Frontal cortex (tissue), 4 donors: ENCODE results near the gene NETO1. TPM values are rescaled to one million over a fixed set of nuclear protein-coding genes. Genes with fewer than 3 reads are reported as not detected.

Experiments
- DNase-seq, 2 donors: peaks; one replicate each; pipeline ENCODE4 v3.0.0; 2012; ENCODE audit warnings: low spot score in 2 of 2
- FAIRE-seq: peaks from 2 replicates; lab custom pipeline; 2012; peaks lifted over from hg19 to GRCh38; lab: Jason Lieb, UNC
- total RNA-seq: library from RNA; depleted of rRNA; stranded (reverse); fragments of >200 nt; gene quantifications from one replicate; pipeline ENCODE4 v1.2.3, GENCODE V29; 2014
- donor health status: control.
- donor health status: control.
- donor health status: control.

Gene NETO1
- total RNA-seq, 1 donor from 2014 or later: 44.4 TPM

GRCh38 chr18:72846736-72847533, 20.9 kb downstream of the NETO1 start:
- FAIRE-seq: no peak
- DNase-seq: no peak

- FAIRE-seq (no peak), DNase-seq (no peak)
These were observed 24.0 kb downstream of the NETO1 start for GRCh38 chr18:72843743-72844142.

DNA sequence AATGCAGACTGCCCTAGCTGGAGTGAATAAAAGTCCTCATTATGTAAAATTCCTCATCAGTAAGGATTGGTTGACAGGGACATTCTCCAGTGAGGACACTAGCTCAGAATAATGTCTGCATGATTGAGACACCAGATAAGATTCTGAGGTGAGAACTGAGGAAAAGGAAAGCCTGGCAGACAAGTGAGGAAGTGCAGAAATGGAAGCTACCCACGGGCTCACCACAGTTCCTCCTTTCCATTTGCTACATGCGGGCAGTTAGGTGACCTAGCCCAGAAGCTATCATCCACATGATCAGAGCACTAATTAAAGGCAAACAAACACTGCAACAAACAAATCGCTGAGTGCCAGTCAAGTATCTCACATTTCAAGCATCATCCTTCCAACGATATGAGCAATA, 27.7 kb downstream of the NETO1 start:
- DNase-seq (no peak), FAIRE-seq (no peak)

GRCh38 chr18:72834731-72835130, 33.1 kb downstream of the NETO1 start:
- peak; percentile 75 for FAIRE-seq

GRCh38 chr18:72833471-72833870, 34.3 kb downstream of the NETO1 start:
- FAIRE-seq: no peak
- no peak for DNase-seq

More at GRCh38 chr18:72834731-72835130, 33.1 kb downstream of the NETO1 start:
- no peak for DNase-seq

DNA sequence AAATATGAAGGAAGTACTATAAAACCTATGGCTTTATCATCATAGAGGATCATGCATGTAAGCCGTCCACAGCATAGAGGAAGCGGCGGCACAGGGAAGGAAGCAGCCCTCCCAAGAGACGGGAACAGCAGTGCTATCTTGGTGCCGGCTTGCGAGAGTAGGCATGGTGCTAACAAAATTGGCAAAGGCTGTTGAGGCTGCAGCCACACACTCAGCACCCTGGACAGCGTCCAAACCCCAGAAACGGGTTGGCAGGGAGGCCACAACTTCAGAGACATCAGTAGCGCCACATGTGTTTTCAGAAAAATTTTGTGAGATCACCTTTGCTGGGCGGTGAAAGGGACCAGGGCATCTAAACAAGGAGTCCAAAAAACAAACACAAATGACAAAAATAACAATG, 37.7 kb downstream of the NETO1 start:
- FAIRE-seq (no peak), DNase-seq (no peak)

DNA sequence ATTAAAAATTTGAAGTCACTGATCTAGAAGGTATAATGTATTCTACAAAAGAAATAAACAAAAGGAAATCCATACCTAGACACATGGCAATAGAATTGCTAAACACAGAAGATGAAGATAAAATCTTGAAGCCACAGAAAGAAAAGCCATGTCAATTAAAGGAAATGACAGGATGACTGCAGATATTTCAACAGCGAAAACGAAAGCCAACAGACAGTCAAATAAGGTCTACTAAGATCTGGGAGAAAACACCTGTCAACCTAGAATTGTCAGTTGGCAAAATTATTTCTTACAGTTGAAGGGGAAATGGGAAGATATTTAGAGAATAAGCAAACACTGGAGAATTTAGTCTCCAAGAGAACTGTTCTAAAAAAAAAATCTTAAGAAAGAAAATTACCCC, 39.2 kb downstream of the NETO1 start:
- FAIRE-seq: no peak
- no peak for DNase-seq

DNA sequence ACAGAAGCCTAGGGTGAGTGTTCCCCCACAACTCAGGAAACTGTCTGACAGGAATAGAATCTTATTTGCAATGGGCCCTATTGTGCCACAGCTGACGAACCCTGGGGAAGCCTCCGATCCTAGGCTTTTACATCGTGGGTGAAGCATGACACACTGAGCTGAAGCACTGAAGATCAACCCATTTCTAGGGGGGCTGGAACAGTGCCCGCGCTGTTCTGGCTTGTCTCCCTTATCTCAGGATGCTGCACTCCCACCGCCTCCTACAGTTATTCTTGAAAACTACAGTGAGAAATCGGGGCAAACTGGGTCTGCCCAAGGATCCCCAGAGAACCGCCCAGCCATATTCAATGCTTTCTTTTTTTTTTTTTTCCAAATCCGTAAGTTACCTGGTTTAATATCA, 41.1 kb downstream of the NETO1 start:
- no peak for FAIRE-seq
- no peak for DNase-seq

- no peak for FAIRE-seq
- no peak for DNase-seq
These were observed 44.4 kb downstream of the NETO1 start for GRCh38 chr18:72823345-72823744.

DNA sequence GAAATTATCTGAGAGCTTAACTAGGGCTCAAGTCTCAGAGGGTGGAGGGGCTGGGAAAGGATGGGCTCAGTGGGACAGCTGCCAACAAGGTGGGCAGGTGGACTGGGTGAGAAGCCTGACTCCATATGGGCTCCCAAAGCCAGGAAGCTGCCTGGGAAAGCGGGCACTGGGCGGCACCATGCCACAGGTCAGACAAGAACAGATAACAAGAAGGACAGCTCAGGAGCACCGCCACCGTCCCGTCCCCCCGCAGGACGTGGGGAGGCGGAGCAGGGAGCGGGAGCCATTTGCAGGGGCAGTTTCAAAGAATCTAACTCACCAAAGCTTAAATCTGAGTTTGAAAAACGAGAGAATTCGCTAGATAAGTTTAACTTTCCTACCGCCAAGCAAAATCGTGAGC, 45.6 kb downstream of the NETO1 start:
- DNase-seq: no peak
- FAIRE-seq: no peak

- FAIRE-seq: no peak
- no peak for DNase-seq
These were observed 47.2 kb downstream of the NETO1 start for GRCh38 chr18:72820571-72820970.

DNA sequence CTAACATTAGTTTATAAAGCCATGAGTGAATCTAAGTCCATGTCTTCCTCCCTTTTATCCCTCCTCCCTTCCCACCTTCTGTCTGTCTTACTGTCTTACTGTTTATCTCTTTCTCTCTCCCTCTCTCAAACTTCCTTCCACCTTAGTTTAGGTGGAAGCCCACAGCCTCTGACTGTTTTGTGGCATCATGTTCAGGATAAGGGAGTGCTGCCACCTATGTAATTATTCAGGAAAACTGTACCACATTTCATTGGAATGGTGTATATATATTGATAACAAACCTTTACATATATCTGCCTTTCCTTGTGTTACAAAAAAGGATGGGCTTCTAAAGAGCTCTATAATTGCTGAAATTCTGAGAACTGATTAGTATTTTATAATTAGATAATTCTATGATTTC, 48.7 kb downstream of the NETO1 start:
- FAIRE-seq (no peak), DNase-seq (no peak)

- FAIRE-seq: no peak
- DNase-seq: no peak
These were observed 56.7 kb downstream of the NETO1 start for GRCh38 chr18:72811047-72811446.

DNA sequence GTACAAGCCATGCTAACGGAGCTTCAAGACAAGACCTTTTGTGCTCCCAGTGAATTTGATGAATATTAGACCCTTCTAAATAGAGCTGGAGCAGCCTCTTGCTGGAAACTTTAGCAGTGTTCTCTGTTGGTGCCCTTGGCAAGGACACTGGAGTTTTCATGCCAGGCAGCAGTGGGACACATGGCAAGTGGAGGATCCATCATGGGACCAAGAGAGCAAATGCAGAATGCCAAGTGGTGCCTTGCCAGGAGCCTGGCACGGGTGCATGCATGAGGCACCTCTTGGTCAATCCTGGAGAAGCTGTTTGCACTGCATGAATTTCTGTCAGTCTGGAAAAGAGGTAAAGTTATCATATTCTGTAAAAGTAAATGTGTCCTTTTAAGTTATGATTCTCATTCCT, 59.1 kb downstream of the NETO1 start:
- DNase-seq (no peak), FAIRE-seq (no peak)

GRCh38 chr18:72799106-72799505, 68.7 kb downstream of the NETO1 start:
- DNase-seq (no peak), FAIRE-seq (no peak)

GRCh38 chr18:72783530-72783929, 84.3 kb downstream of the NETO1 start:
- FAIRE-seq: no peak
- DNase-seq: no peak

DNA sequence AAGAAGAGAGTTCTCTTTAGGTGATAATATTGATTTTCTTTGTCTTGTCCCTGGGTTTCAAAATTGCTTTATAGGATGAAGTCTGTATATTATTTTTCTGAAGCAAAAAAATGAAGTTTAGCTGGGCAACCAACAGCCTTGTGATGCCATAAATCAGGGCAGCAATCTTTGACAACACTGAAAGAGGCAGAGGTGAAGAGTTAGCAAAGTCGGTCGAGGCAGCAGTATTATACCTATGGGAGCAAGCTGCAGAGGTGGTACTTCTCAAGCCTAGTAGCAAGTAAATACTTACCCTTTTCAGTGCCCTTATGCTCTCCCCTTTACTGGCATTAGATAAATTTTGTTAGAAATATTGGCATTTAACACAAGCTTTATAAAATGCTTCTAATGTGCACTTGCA, 92.9 kb downstream of the NETO1 start:
- FAIRE-seq (no peak), DNase-seq (no peak)

DNA sequence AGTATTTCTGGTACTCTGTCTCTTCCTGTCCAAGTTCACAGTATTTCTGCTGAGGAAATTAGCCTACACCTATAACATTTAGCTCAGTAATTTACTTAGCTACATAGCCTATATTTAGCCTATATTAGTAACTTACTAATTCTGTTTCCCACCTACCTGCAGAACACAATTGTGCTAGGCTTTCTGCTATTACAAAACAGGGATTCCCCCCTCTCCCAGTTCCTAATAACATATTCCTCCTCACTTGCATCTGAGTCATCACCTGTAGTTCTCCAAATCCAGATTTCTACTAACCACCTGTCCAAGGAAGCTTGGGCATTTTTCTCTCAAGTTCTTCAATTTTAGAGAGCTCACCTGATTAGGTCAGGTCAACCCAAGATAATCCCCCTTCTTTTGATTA, 94.9 kb downstream of the NETO1 start:
- DNase-seq (no peak), FAIRE-seq (no peak)

DNA sequence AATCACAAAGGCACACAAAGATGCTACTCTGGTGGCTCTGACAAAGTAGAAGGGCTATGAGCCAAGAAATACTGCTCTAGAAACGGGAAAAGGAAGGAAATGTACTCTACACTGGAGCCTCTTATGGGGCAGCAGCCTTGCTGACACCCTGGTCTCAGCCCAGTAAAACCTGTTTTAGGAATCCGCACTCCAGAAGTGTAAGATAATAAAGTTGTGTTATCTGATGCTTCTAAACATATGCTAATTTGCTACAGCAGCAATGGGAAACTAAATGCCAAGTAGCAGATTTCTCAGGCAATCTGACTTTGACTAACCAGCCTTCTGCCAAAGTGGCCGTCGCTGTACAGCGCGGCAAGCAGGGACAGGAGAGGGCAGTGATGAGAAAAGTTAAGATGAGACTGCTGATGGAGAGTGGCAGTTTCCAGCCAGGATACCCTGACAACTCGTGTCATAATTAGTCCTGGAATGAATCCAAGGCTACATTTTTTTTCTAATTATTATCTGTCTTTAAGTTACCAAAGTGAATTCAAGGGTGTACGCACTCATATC, 99.0 kb downstream of the NETO1 start:
- no peak for DNase-seq
- no peak for FAIRE-seq

DNA sequence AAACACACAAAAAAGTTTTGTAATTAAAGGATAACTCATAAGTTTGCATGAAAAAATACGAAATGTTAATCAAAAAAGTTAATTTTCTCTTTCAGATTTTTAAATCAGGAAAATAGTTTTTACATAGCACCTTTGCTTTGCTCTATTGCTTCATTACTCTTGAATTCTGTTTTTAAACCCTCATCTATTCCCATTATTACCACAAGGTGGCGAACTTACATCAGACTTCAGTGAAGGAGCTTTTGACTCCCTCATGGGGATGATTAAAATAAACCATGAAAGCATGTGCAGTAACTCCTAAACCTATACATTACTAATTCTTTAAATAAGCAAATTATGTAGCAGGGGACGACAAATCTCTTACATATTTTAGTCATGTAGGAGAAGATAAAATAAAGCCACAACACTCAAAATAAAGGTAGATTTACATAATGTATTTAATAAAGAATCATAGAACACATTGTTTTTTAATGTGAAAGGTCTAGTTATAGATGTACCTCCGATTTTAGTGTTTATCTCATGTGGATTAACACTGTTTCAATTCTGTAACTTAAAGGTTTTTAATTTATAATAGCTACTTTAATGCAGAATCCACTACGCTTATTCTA, 105.2 kb downstream of the NETO1 start:
- DNase-seq (peak in 1 of 2 donors; percentile 9), FAIRE-seq (peak; percentile 98)

GRCh38 chr18:72752220-72752619, 115.6 kb downstream of the NETO1 start:
- DNase-seq: no peak
- FAIRE-seq: no peak
